GM12878 (cell line): ENCODE data around the gene VSIG10L2. TPM values are rescaled to one million over a fixed set of nuclear protein-coding genes. Genes with fewer than 3 reads are reported as not detected.

Source experiments
- ATAC-seq: fragments of 200-7000 bp; cut with Tn5 transposase; 3 replicates; pipeline ENCODE4 v1.9.1; 2020; ENCODE audit warnings: mild to moderate bottlenecking, moderate library complexity
- BruUV-seq: library from RNA; stranded (reverse); fragments of 400-500 nt; replicated peaks from 2 replicates; lab custom pipeline; 2021; lab: Mats Ljungman, UMichigan
- CTCF ChIA-PET: fragments of 300-600 bp; sonication (Branson Sonifier 250); formaldehyde crosslinking; extraction: SDS; loops from one replicate; lab custom pipeline; 2021; ENCODE audit warnings: inconsistent platforms; lab: Yijun Ruan, JAX
- POLR2A ChIA-PET: fragments of 350-600 bp; formaldehyde crosslinking; extraction: SDS; loops from one replicate; lab custom pipeline; 2021; ENCODE audit warnings: inconsistent platforms; lab: Charles Lee
- RAD21 ChIA-PET: fragments of 300-600 bp; sonication (Branson Sonifier 250); formaldehyde crosslinking; loops from one replicate; lab custom pipeline; 2023; ENCODE audit warnings: antibody characterized with exemption; ENCODE audit not compliant: unreplicated experiment; lab: Charles Lee
- SMC1A ChIA-PET: fragments of 300-600 bp; sonication (Branson Sonifier 250); formaldehyde crosslinking; loops from one replicate; lab custom pipeline; 2023; ENCODE audit not compliant: unreplicated experiment, uncharacterized antibody; lab: Charles Lee
- DNase-seq: peaks from one replicate; pipeline ENCODE4 v3.0.0-alpha.2; 2011; ENCODE audit warnings: low read depth, low spot score
- FAIRE-seq: peaks from 3 replicates; lab custom pipeline; 2011; peaks lifted over from hg19 to GRCh38; lab: Jason Lieb, UNC
- H2AFZ ChIP-seq: 2 replicates; pipeline ENCODE4 v1.6.0; 2011; ENCODE audit warnings: low read depth, low read length, control low read depth; ENCODE audit not compliant: control insufficient read depth
- H3K27ac ChIP-seq: 2 replicates; pipeline ENCODE4 v1.5.1; 2011; ENCODE audit warnings: control low read depth; ENCODE audit not compliant: control insufficient read depth, insufficient read depth
- H3K27me3 ChIP-seq, 2 experiments: replicated peaks in 1 of 2; 2 replicates each; pipeline versions ENCODE4 v1.6.0 to v1.6.1; 2011; ENCODE audit warnings: low read length in 1 of 2; ENCODE audit not compliant: control insufficient read depth in 2 of 2, insufficient read depth in 2 of 2
- H3K36me3 ChIP-seq, 2 experiments: 2 replicates each; pipeline ENCODE4 v1.5.1; 2011; ENCODE audit warnings: low read length in 1 of 2; ENCODE audit not compliant: control insufficient read depth in 2 of 2, insufficient read depth in 2 of 2
- H3K4me1 ChIP-seq: 2 replicates; pipeline ENCODE4 v1.6.1; 2011; ENCODE audit warnings: mild to moderate bottlenecking, low read length, moderate library complexity, mixed read lengths; ENCODE audit not compliant: control insufficient read depth, insufficient read depth
- H3K4me2 ChIP-seq: 2 replicates; pipeline ENCODE4 v1.6.0; 2011; ENCODE audit warnings: control low read depth; ENCODE audit not compliant: control insufficient read depth, insufficient read depth
- H3K4me3 ChIP-seq: fragments of 200-600 bp; sonication (generic); 2 replicates; pipeline ENCODE4 v1.5.1; 2016
- H3K79me2 ChIP-seq: 2 replicates; pipeline ENCODE4 v1.6.0; 2011; ENCODE audit warnings: low read length; ENCODE audit not compliant: control insufficient read depth, insufficient read depth
- H3K9ac ChIP-seq: 2 replicates; pipeline ENCODE4 v1.8.0; 2011; ENCODE audit warnings: low read length, control low read depth, mixed read lengths; ENCODE audit not compliant: control insufficient read depth, insufficient read depth
- H3K9me3 ChIP-seq: replicated peaks from 3 replicates; pipeline ENCODE4 v1.5.1; 2011; ENCODE audit warnings: mild to moderate bottlenecking, low read length; ENCODE audit not compliant: control insufficient read depth, insufficient read depth
- H4K20me1 ChIP-seq: 2 replicates; pipeline ENCODE4 v1.6.0; 2011; ENCODE audit not compliant: control insufficient read depth, insufficient read depth
- ASH2L ChIP-seq: fragments of 300-600, 200-600 bp; sonication (generic); IDR thresholded peaks from 2 replicates; pipeline ENCODE4 v1.6.1; 2017; ENCODE audit warnings: low read depth, mild to moderate bottlenecking, borderline replicate concordance
- BRCA1 ChIP-seq: IDR thresholded peaks from 2 replicates; pipeline ENCODE4 v1.6.1; 2011; ENCODE audit warnings: low read depth, low read length, improper control_type of control experiment
- CBFB ChIP-seq: IDR thresholded peaks from 2 replicates; pipeline ENCODE4 v1.6.1; 2016; ENCODE audit warnings: antibody characterized with exemption, low read depth
- FOXM1 ChIP-seq: IDR thresholded peaks from 2 replicates; pipeline ENCODE4 v1.6.1; 2012; ENCODE audit warnings: low read depth, mild to moderate bottlenecking, inconsistent platforms, low read length, moderate library complexity
- KAT2A ChIP-seq: conservative IDR thresholded peaks from 2 replicates; pipeline ENCODE4 v1.6.1; 2011; ENCODE audit warnings: low read depth, low read length; ENCODE audit not compliant: control insufficient read depth
- MXI1 ChIP-seq: fragments of 150-350 bp; IDR thresholded peaks from 2 replicates; pipeline ENCODE4 v1.6.1; 2011; ENCODE audit warnings: low read depth, mild to moderate bottlenecking, inconsistent platforms, low read length, improper control_type of control experiment
- NFYA ChIP-seq: IDR thresholded peaks from 2 replicates; pipeline ENCODE4 v1.6.1; 2011; ENCODE audit warnings: low read depth, mild to moderate bottlenecking, low read length, improper control_type of control experiment, borderline replicate concordance
- PML ChIP-seq: IDR thresholded peaks from 2 replicates; pipeline ENCODE4 v1.6.1; 2012; ENCODE audit warnings: low read length, inconsistent platforms
- RAD21 ChIP-seq: IDR thresholded peaks from 2 replicates; pipeline ENCODE4 v1.6.1; 2011; ENCODE audit warnings: mild to moderate bottlenecking, low read depth, low read length, moderate library complexity; ENCODE audit not compliant: insufficient read depth
- RB1 ChIP-seq: fragments of 450-650 bp; formaldehyde crosslinking; IDR thresholded peaks from 2 replicates; pipeline ENCODE4 v1.6.1; 2017; ENCODE audit warnings: mild to moderate bottlenecking, borderline replicate concordance
- RELA ChIP-seq: fragments of 450-650 bp; IDR thresholded peaks from 2 replicates; pipeline ENCODE4 v1.8.0; 2014; ENCODE audit warnings: borderline replicate concordance; ENCODE audit not compliant: partially characterized antibody
- SMC3 ChIP-seq: IDR thresholded peaks from 2 replicates; pipeline ENCODE4 v1.6.1; 2011; ENCODE audit warnings: low read length, improper control_type of control experiment, borderline replicate concordance
- SRF ChIP-seq, 2 experiments: IDR thresholded peaks; 2 replicates each; pipeline ENCODE4 v1.6.1; 2011; ENCODE audit warnings: low read depth in 2 of 2, low read length in 2 of 2, mild to moderate bottlenecking in 1 of 2, moderate library complexity in 1 of 2
- TARDBP ChIP-seq: IDR thresholded peaks from 2 replicates; pipeline ENCODE4 v1.6.1; 2016; ENCODE audit warnings: borderline replicate concordance
- YY1 ChIP-seq: IDR thresholded peaks from 2 replicates; pipeline ENCODE4 v1.6.1; 2011; ENCODE audit warnings: low read depth, mild to moderate bottlenecking, low read length
- ZNF24 ChIP-seq: fragments of 450-650 bp; IDR thresholded peaks from 2 replicates; pipeline ENCODE4 v1.6.1; 2017; ENCODE audit warnings: antibody characterized with exemption, mild to moderate bottlenecking
- ZNF622 ChIP-seq: fragments of 450-650 bp; IDR thresholded peaks from 2 replicates; pipeline ENCODE4 v1.6.1; 2017; ENCODE audit warnings: mild to moderate bottlenecking, inconsistent platforms
- WGBS: methylation state at CpG from one replicate; pipeline ENCODE4 v1.1.6; 2016; ENCODE audit warnings: low lambda C conversion rate; ENCODE audit not compliant: insufficient replicate concordance, insufficient coverage; ENCODE audit errors: missing lambda C conversion rate; 5-methylcytosine and 5-hydroxymethylcytosine counted together
- in situ Hi-C: fragments of 300-500 bp; cut with MboI; formaldehyde crosslinking; loops from 9 replicates; pipeline ENCODE4 v1.14.3; 2018; ENCODE audit warnings: mixed read lengths
- intact Hi-C: fragments of 100-400 bp; cut with micrococcal nuclease; formaldehyde crosslinking; loops from one replicate; pipeline ENCODE4 v1.14.2; 2022; ENCODE audit not compliant: unreplicated experiment
- polyA plus RNA-seq, 11 experiments: library from polyadenylated mRNA; depleted of rRNA in 4 of 11; unstranded in 6 of 11; stranded (reverse) in 5 of 11; fragments of >200 nt; fragmentation: Nextera tagmentation in 4 of 11; fragmentation: Illumina TruSeq in 1 of 11; extraction: Ambion mirVana in 4 of 11; extraction: Trizol in 1 of 11; gene quantifications; 1 replicate in 1 of 11; 2 replicates in 10 of 11; pipeline versions ENCODE4 v1.2.1 to v1.2.3, GENCODE V29; 2011 to 2016; ENCODE audit warnings: inconsistent platforms in 2 of 11, missing spikeins in 2 of 11, low read depth in 1 of 11
- total RNA-seq, 4 experiments: library from RNA; depleted of rRNA in 3 of 4; stranded (reverse); fragments of >200 nt in 3 of 4; fragmentation: Illumina TruSeq in 1 of 4; extraction: Trizol in 1 of 4; gene quantifications; 2 replicates each; pipeline versions ENCODE4 v1.2.1 to v1.2.3, GENCODE V29; 2013 to 2021
- TF ChIP-seq, protein P1 (sequence below): IDR thresholded peaks from 2 replicates; pipeline ENCODE4 v1.6.1; 2012; ENCODE audit warnings: low read depth, low read length, improper control_type of control experiment

Gene VSIG10L2
- total and polyA plus RNA-seq, 10 of the 15 experiments (the other 5 are each of a cell fraction or from before 2014, with no cell fraction given) = 0.02 TPM; not detected in 9

DNA sequence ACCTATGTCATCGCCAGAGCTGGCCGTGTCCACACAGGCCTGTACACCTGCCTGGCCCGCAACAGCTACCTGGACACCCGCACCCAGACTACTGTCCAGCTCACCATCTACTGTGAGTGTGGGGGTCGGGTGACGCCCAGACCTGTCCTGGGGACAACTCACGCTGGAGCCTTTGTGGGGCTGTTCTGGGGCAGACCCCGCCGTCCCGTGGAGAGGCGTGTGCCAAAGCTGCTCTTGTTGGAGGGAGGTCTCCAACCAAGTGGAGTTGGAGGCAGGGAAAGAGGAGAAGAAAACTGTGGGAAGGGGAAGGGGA is 4.3 kb downstream of the VSIG10L2 start:
- CTCF ChIA-PET = no interaction called here
- Histone ChIP-seq H3K9me3 (no peaks in the 10 kb centered on the region), H4K20me1 (no peaks in the 10 kb centered on the region)
- RAD21 ChIA-PET = no interaction called here
- TF ChIP-seq PML = no peak
- TF ChIP-seq, all 136 proteins: peak for 0
- no peak overlapping the region for H3K27ac ChIP-seq
- POLR2A ChIA-PET = interaction anchor here (0.6 kb wide), 1 partner anchor 318 kb away, joined by 4 read pairs; no protein-coding TSS in a partner anchor
- no peak overlapping the region for H3K9ac ChIP-seq
- H3K4me2 ChIP-seq = no peak overlapping the region
- H3K36me3 ChIP-seq = no peaks in the 10 kb centered on the region
- no peak for FAIRE-seq
- no peaks in the 10 kb centered on the region for H3K27me3 ChIP-seq
- no peak for DNase-seq
- no peak overlapping the region for H3K4me3 ChIP-seq
- intact Hi-C loops = no loop called here
- BruUV-seq = no TSS peak
- in situ Hi-C loops = no loop called here
- no peaks in the 10 kb centered on the region for H3K79me2 ChIP-seq
- SMC1A ChIA-PET = no interaction called here
- no peak for ATAC-seq
- no peaks in the 10 kb centered on the region for H3K4me1 ChIP-seq
- WGBS = 29% methylated on average over 11 of the region's 11 CpGs
- no peak overlapping the region for H2AFZ ChIP-seq

DNA sequence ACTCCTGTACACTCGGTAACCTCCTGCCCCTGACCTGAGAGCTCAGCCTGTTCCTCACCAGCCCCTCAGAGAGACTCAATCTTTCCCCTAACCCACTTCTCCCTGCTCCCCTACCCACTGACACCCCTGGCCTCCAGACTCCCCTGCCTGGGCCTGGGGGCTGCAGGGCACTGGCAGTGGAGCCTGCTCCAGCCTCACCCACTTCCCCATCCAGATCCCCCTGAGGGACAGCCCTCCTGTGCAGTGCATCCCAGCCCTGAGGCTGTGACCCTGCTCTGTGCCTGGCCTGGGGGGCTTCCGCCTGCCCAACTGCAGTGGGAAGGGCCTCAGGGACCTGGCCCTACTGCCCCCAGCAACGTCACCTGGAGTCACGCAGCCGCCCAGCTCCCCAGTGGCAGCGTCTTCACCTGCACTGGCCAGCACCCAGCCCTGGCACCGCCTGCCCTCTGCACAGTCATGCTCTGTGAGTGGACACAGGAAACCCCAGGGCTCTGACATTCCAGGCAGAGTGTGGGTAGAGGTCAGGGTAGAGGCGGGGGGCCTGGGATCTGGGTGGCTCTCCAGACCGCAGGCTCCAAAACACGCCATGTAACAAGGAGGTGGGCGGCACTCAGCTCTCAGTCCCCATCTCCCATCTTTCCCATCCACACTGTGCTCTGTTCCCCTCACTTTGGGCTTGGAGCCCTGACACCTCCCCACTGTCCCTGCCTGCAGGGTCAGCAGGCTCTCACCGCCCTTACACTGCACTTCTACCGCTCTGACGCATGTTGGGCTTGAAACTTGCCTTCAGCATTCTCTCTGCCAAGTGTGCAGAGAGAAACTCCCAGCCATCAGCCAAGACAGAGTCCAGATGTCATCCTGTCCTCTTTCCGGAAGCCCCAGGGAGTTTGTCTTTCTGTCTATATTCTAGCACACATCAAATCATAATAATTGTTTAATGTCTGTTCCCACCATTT is 5.1 kb downstream of the VSIG10L2 start:
- FAIRE-seq = no peak
- no peak overlapping the region for H3K4me3 ChIP-seq
- H2AFZ ChIP-seq = no peak overlapping the region
- no peaks in the 10 kb centered on the region for H3K36me3 ChIP-seq
- H3K79me2 ChIP-seq = no peaks in the 10 kb centered on the region
- no peak overlapping the region for H3K9ac ChIP-seq
- no peaks in the 10 kb centered on the region for H3K4me1 ChIP-seq
- no peak overlapping the region for H3K27ac ChIP-seq
- H3K27me3 ChIP-seq = no peaks in the 10 kb centered on the region
- in situ Hi-C loops = no loop called here
- no peak for DNase-seq
- no TSS peak for BruUV-seq
- H3K9me3 ChIP-seq = no peaks in the 10 kb centered on the region
- WGBS = 22% methylated on average over 15 of the region's 15 CpGs
- no peak overlapping the region for H3K4me2 ChIP-seq
- ChIA-PET POLR2A (no interaction called here), SMC1A (no interaction called here), RAD21 (no interaction called here), CTCF (no interaction called here)
- intact Hi-C loops = no loop called here
- H4K20me1 ChIP-seq = no peaks in the 10 kb centered on the region
- ATAC-seq = peak; percentile 27; the same call in 2 of the 3 replicates
- TF ChIP-seq YY1 (no peak), TARDBP (no peak), CBFB (no peak), ZNF622 (no peak), ASH2L (no peak), RELA (no peak), RAD21 (no peak), MXI1 (no peak), ZNF24 (no peak), NFYA (no peak), RB1 (no peak), KAT2A (no peak), SRF (IDR thresholded peaks at IDR 0.05; ENCODE audit: low read depth in 2 of 2, low read length in 2 of 2) (no peak), FOXM1 (no peak), SMC3 (no peak), BRCA1 (no peak)
- TF ChIP-seq, protein P1, sequence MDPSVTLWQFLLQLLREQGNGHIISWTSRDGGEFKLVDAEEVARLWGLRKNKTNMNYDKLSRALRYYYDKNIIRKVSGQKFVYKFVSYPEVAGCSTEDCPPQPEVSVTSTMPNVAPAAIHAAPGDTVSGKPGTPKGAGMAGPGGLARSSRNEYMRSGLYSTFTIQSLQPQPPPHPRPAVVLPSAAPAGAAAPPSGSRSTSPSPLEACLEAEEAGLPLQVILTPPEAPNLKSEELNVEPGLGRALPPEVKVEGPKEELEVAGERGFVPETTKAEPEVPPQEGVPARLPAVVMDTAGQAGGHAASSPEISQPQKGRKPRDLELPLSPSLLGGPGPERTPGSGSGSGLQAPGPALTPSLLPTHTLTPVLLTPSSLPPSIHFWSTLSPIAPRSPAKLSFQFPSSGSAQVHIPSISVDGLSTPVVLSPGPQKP = no peak
